Esophagus muscularis mucosa (tissue), 4 donors: ENCODE data around the gene GANC. TPM values are rescaled to one million over a fixed set of nuclear protein-coding genes. Genes with fewer than 3 reads are reported as not detected.
"Not testable (repeated sequence)": the region's sequence is repeated elsewhere in the genome, so short reads cannot be mapped to it uniquely, and the experiment has no call there.

ENCODE experiments used
- DNase-seq: peaks from one replicate; pipeline ENCODE4 v3.0.0-alpha.2; 2017; ENCODE audit errors: extremely low spot score
- H3K27ac ChIP-seq, 4 donors: fragments of 200-600 bp; sonication (generic); replicated peaks in 1 of 4; 1 replicate in 3 of 4; 2 replicates in 1 of 4; pipeline ENCODE4 v1.5.1; 2016 to 2019; ENCODE audit warnings: mild to moderate bottlenecking in 1 of 4
- H3K27me3 ChIP-seq, 4 donors: fragments of 200-600 bp; sonication (generic); one replicate each; pipeline versions ENCODE4 v1.5.1 to v1.6.0; 2016 to 2019
- H3K36me3 ChIP-seq, 4 donors: fragments of 200-600 bp; sonication (generic); one replicate each; pipeline ENCODE4 v1.5.1; 2016 to 2019
- H3K4me1 ChIP-seq, 4 donors: fragments of 200-600 bp; sonication (generic); one replicate each; pipeline ENCODE4 v1.5.1; 2016 to 2019
- H3K4me3 ChIP-seq, 4 donors: fragments of 200-600 bp; sonication (generic); 1 replicate in 2 of 4; 2 replicates in 2 of 4; pipeline ENCODE4 v1.5.1; 2016 to 2019; ENCODE audit warnings: mild to moderate bottlenecking in 4 of 4, moderate library complexity in 1 of 4
- H3K9me3 ChIP-seq, 4 donors: fragments of 200-600 bp; sonication (generic); 1 replicate in 3 of 4; 2 replicates in 1 of 4; pipeline ENCODE4 v1.5.1; 2016 to 2019
- CTCF ChIP-seq, 3 experiments: fragments of 200-600 bp in 2 of 3; fragments of 450-650 bp in 1 of 3; sonication (generic) in 2 of 3; IDR thresholded peaks; one replicate each; pipeline ENCODE4 v1.5.1; 2017 to 2019; ENCODE audit warnings: antibody characterized with exemption in 3 of 3, mild to moderate bottlenecking in 2 of 3, moderate library complexity in 1 of 3
- EP300 ChIP-seq: sonication (generic); formaldehyde crosslinking; IDR thresholded peaks from one replicate; pipeline ENCODE4 v1.6.1; 2017; ENCODE audit warnings: antibody characterized with exemption
- POLR2A ChIP-seq: fragments of 450-650 bp; IDR thresholded peaks from one replicate; pipeline ENCODE4 v1.6.1; 2017; ENCODE audit warnings: antibody characterized with exemption, moderate library complexity, mild to moderate bottlenecking, low read depth
- POLR2AphosphoS5 ChIP-seq, 2 donors: sonication (generic); formaldehyde crosslinking; IDR thresholded peaks; one replicate each; pipeline ENCODE4 v1.6.1; 2017; ENCODE audit warnings: antibody characterized with exemption in 2 of 2
- WGBS: methylation state at CpG from one replicate; pipeline ENCODE4 v1.1.5; 2018; 5-methylcytosine and 5-hydroxymethylcytosine counted together
- intact Hi-C: fragments of 100-400 bp; cut with DNase I; formaldehyde crosslinking; loops from one replicate; pipeline ENCODE4 v1.15.1; 2023
- total RNA-seq, 4 donors: library from RNA; depleted of rRNA; stranded (reverse); fragments of >200 nt; gene quantifications; one replicate each; pipeline versions ENCODE4 v1.1.0 to v1.2.1, GENCODE V29; 2016

The GANC gene
- 10 to 100 TPM; 12.2 to 22.7 (median 17.7) TPM for total RNA-seq

- peak; percentile 10 for TF ChIP-seq EP300
- peak; percentile 74 for TF ChIP-seq POLR2A
- TF ChIP-seq CTCF (IDR thresholded peaks at IDR 0.05) = peak in 1 of 3 experiments; percentile 3
- TF ChIP-seq POLR2AphosphoS5 (IDR thresholded peaks at IDR 0.05) = peak; percentile 94
- Histone ChIP-seq H3K9me3 (no peaks in the 10 kb centered on the region), H3K27ac (peak within 1 kb of the TSS; percentile 95 to 98 (median 96)), H3K27me3 (no peaks in the 10 kb centered on the region), H3K4me1 (peaks cover 46 to 67% (median 59%) of the 10 kb centered on the region in 4 donors), H3K4me3 (peak within 1 kb of the TSS; percentile 69 to 83 (median 72)), H3K36me3 (peaks cover 0 to 10% (median 2%) of the 10 kb centered on the region in 4 donors)
- 0% methylated on average over 29 of the region's 52 CpGs for WGBS
- intact Hi-C loops = loop anchor here (10.0 kb wide), 1 partner anchor 202 kb away; no protein-coding TSS in a partner anchor
- peak; percentile 99 for DNase-seq
Measured at GRCh38 chr15:42272939-42273899, at the start of gene GANC, which contains the start of gene TMEM87A. Gene GANC (plus strand): TSS chr15:42273201. CDS start chr15:42274482, 1,281 bp downstream. Gene TMEM87A (minus strand): TSS chr15:42273433. CDS start chr15:42273398, 35 bp downstream.

GRCh38 chr15:42226648-42227047, 46.4 kb upstream of the GANC start:
- no peak for DNase-seq
- intact Hi-C loops = no loop called here
- TF ChIP-seq EP300 = no peak
- TF ChIP-seq CTCF (IDR thresholded peaks at IDR 0.05) = no peak
- TF ChIP-seq POLR2AphosphoS5 (IDR thresholded peaks at IDR 0.05) = no peak
- TF ChIP-seq POLR2A = no peak
- no peaks in the 10 kb centered on the region for H3K27me3 ChIP-seq
- no peak overlapping the region for H3K27ac ChIP-seq
- no peaks in the 10 kb centered on the region for H3K9me3 ChIP-seq
- 92% methylated on average over 5 of the region's 5 CpGs for WGBS
- peaks cover 48 to 97% (median 86%) of the 10 kb centered on the region in 4 donors for H3K36me3 ChIP-seq
- H3K4me3 ChIP-seq = no peak overlapping the region
- H3K4me1 ChIP-seq = no peaks in the 10 kb centered on the region

GRCh38 chr15:42228036-42228435, 45.0 kb upstream of the GANC start:
- Histone ChIP-seq H3K4me1 (no peaks in the 10 kb centered on the region), H3K4me3 (no peak overlapping the region), H3K27me3 (no peaks in the 10 kb centered on the region), H3K36me3 (peaks cover 47 to 97% (median 88%) of the 10 kb centered on the region in 4 donors), H3K27ac (no peak overlapping the region), H3K9me3 (no peaks in the 10 kb centered on the region)
- 55% methylated on average over 1 of the region's 1 CpG for WGBS
- no peak for TF ChIP-seq EP300
- intact Hi-C loops = no loop called here
- no peak for DNase-seq

GRCh38 chr15:42228981-42229380, 44.0 kb upstream of the GANC start:
- peaks cover 37 to 97% (median 89%) of the 10 kb centered on the region in 4 donors for H3K36me3 ChIP-seq
- intact Hi-C loops = not testable (repeated sequence)
- WGBS = 94% methylated on average over 5 of the region's 5 CpGs

GRCh38 chr15:42231088-42231487, 41.9 kb upstream of the GANC start:
- intact Hi-C loops = no loop called here
- 89% methylated on average over 1 of the region's 1 CpG for WGBS
- no peaks in the 10 kb centered on the region for H3K27me3 ChIP-seq

More at GRCh38 chr15:42228981-42229380, 44.0 kb upstream of the GANC start:
- not testable (repeated sequence) for H3K4me1 ChIP-seq, H3K27me3 ChIP-seq, DNase-seq, H3K4me3 ChIP-seq, H3K9me3 ChIP-seq, H3K27ac ChIP-seq

More at GRCh38 chr15:42231088-42231487, 41.9 kb upstream of the GANC start:
- Histone ChIP-seq H3K9me3 (no peaks in the 10 kb centered on the region), H3K36me3 (peaks cover 29 to 97% (median 86%) of the 10 kb centered on the region in 4 donors), H3K4me3 (no peak overlapping the region), H3K27ac (no peak overlapping the region), H3K4me1 (no peaks in the 10 kb centered on the region)
- TF ChIP-seq EP300 (no peak), CTCF (IDR thresholded peaks at IDR 0.05) (no peak), POLR2AphosphoS5 (IDR thresholded peaks at IDR 0.05) (no peak), POLR2A (no peak)
- no peak for DNase-seq
